Measurements from ENCODE around the gene TENM4. TPM values are rescaled to one million over a fixed set of nuclear protein-coding genes. Genes with fewer than 3 reads are reported as not detected.

Gene TENM4
- total RNA-seq, 2 experiments from 2014 or later: not detected

DNA sequence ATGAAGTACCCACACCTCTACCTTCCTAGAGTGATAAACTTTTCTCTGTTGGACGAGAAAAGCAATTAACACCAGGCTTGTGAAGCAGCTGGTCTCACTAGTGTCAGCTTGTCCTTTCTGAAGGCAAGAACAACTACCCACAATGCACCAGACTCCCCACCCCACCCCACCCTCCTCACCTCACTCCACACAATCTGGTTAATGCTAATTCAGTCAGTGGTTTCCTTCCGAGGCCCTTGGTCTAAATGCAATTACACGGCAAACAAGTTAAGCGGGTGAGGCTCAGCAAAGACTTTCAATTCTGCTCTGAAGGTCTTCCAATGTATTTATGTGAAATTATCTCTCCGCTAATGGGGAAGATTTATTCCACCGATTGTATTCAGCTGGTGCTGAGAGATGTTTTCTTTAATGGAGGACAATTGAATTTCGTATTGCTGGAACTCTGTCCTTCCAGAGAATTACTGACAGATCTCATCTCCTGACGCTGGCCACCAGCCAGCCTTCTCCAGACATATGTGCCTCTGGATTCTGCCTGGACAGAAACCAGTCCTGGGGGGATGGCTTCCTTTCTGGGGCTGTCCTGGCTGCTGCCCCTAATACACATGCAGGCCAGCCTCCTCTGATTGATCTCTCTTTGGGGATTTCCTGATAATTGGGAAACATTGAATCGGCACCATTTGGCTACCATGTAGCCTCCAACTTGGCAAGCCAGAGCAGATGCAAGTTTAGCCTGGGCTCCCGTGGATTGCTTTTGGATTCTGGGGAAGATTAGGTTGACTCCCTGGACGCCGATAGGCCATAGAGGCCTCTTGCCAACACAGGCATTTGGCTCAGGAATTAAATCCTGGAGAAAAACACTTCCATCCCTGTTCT is 700.4 kb downstream of the TENM4 start:
- Mint-ChIP-seq H3K9me3 (no peaks in the 10 kb centered on the region), H3K27me3 (peaks cover 1% of the 10 kb centered on the region), H3K27ac (no peak overlapping the region), H3K4me1 (ENCODE audit: low read depth) (no peaks in the 10 kb centered on the region), H3K36me3 (no peaks in the 10 kb centered on the region), H3K4me3 (no peak overlapping the region)
- intact Hi-C loops (cut with micrococcal nuclease): no loop called here
- ChIA-PET CTCF (no interaction called here), POLR2A (no interaction called here)
- no peak for DNase-seq

DNA sequence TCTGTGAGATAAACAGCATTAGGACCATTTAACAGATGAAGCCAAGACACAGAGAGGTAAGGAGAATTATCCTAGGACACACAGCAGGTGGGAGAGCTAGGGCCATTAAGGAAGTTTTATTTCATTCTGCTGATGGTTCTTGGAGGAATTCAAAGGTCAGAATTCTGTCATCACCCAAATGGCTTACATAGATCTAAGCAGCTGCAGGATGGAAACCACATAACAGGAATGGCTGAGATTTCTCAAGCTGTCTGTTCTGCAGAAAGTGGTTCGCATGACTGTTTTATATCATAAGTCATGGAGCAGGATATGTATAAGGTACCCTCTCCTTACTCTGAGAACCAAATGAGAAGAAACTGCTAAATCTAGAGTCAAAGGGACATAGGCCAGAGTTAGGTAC is 702.9 kb downstream of the TENM4 start:
- no peaks in the 10 kb centered on the region for H3K36me3 Mint-ChIP-seq
- POLR2A ChIA-PET: no interaction called here
- H3K9me3 Mint-ChIP-seq: no peaks in the 10 kb centered on the region
- CTCF ChIA-PET: no interaction called here
- no peak for DNase-seq
- peaks cover 1% of the 10 kb centered on the region for H3K27me3 Mint-ChIP-seq
- H3K4me3 Mint-ChIP-seq: no peak overlapping the region
- H3K4me1 Mint-ChIP-seq (ENCODE audit: low read depth): no peaks in the 10 kb centered on the region
- H3K27ac Mint-ChIP-seq: no peak overlapping the region
- intact Hi-C loops (cut with micrococcal nuclease): no loop called here

DNA sequence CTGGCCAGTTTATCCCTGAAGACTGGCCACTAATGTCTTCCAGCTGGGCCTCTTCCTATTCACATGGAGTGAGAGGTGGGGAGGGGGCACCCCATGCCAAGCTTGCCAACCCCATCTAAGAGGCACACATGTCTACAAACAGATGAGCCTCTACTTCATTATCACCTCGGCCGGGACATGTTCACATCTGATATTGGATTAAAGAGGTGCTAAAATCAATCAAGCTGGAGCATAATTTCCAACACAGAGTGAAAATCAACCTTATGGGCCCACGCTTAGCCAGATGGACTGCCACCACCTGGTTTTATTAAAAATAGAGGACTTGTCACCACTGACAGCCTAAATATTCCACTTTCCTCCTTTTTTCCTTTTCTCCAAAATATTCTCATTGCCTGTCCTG is 703.5 kb downstream of the TENM4 start:
- ChIA-PET CTCF (no interaction called here), POLR2A (no interaction called here)
- no peak overlapping the region for H3K27ac Mint-ChIP-seq
- H3K27me3 Mint-ChIP-seq: peaks cover 1% of the 10 kb centered on the region
- no peaks in the 10 kb centered on the region for H3K4me1 Mint-ChIP-seq (ENCODE audit: low read depth)
- no peaks in the 10 kb centered on the region for H3K36me3 Mint-ChIP-seq
- H3K9me3 Mint-ChIP-seq: no peaks in the 10 kb centered on the region
- no peak for DNase-seq
- intact Hi-C loops (cut with micrococcal nuclease): no loop called here
- H3K4me3 Mint-ChIP-seq: no peak overlapping the region

DNA sequence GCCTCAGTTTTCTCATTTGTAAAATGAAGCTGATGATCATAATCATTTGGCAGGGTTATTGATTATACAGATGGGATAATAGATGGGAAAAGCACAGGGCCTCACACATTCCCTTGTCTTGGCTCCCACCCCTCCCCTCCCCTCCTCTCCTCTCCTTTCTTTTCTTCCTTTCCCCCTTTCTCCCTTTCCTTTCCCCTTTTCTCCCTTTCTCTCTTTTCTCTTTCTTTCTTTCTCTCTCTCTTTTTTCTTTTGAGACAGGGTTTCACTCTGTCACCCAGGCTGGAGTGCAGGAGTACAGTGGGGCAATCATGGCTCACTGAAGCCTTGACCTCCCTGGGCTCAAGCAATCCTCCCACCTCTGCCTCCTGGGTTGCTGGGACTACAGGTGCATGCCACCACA is 705.1 kb downstream of the TENM4 start:
- no peaks in the 10 kb centered on the region for H3K4me1 Mint-ChIP-seq (ENCODE audit: low read depth)
- intact Hi-C loops (cut with micrococcal nuclease): no loop called here
- POLR2A ChIA-PET: no interaction called here
- H3K27me3 Mint-ChIP-seq: peaks cover 1% of the 10 kb centered on the region
- DNase-seq: no peak
- H3K27ac Mint-ChIP-seq: no peak overlapping the region
- H3K9me3 Mint-ChIP-seq: no peaks in the 10 kb centered on the region
- H3K4me3 Mint-ChIP-seq: no peak overlapping the region
- CTCF ChIA-PET: interaction anchor here (0.9 to 1.0 kb wide), 2 partner anchors 20 to 90 kb away, joined by 4 read pairs; no protein-coding TSS in a partner anchor
- H3K36me3 Mint-ChIP-seq: no peaks in the 10 kb centered on the region

DNA sequence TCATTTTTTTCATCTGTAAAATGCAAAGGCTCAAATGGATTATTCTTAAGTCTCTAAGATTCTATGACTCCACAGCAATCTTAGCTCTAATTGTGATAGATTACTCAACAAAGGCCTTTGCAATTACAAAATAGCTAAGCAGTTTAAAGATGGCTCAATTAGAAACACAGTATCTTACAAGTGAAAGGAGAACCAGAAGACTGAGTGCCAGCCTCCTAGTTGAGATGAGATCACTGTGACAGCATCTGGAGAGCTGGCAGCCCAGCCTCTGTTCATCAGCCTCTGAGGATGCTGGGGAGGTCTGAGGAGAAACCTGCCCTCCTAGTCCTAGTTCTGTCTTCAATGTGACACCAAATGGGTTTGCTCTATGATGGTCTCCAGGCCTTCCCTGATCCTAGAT is 707.8 kb downstream of the TENM4 start:
- no peaks in the 10 kb centered on the region for H3K36me3 Mint-ChIP-seq

DNA sequence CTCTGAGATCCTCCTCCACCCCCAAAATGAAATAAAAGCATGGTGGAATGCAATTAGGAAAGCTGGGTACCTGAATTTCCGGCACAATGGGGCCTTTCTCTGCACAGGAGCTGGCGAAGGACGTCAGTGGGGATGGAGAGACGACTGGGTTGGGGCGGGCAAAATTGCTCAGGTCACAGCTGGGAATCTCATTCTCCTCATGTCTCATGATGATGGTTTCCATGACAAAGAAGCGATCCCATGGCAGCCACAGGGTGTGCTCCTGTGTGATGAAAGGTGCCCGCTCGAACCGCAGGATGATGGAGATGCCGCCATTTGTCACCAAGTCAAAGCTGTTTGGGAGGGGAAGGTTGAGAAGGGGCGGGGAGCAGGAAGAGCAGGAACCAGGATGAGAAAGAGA is 708.6 kb downstream of the TENM4 start:
- no peaks in the 10 kb centered on the region for H3K36me3 Mint-ChIP-seq
- H3K4me1 Mint-ChIP-seq (ENCODE audit: low read depth): no peaks in the 10 kb centered on the region
- H3K27ac Mint-ChIP-seq: no peak overlapping the region
- intact Hi-C loops (cut with micrococcal nuclease): no loop called here
- POLR2A ChIA-PET: no interaction called here
- CTCF ChIA-PET: interaction anchor here (1.4 kb wide), 1 partner anchor 87 kb away, joined by 4 read pairs; no protein-coding TSS in a partner anchor
- H3K27me3 Mint-ChIP-seq: peaks cover 7% of the 10 kb centered on the region
- no peaks in the 10 kb centered on the region for H3K9me3 Mint-ChIP-seq
- no peak for DNase-seq
- no peak overlapping the region for H3K4me3 Mint-ChIP-seq

More for the DNA sequence above, 707.8 kb downstream of the TENM4 start:
- H3K27ac Mint-ChIP-seq: no peak overlapping the region
- peaks cover 7% of the 10 kb centered on the region for H3K27me3 Mint-ChIP-seq
- H3K4me3 Mint-ChIP-seq: no peak overlapping the region
- POLR2A ChIA-PET: no interaction called here
- CTCF ChIA-PET: interaction anchor here (1.4 kb wide), 1 partner anchor 88 kb away, joined by 4 read pairs; no protein-coding TSS in a partner anchor
- H3K4me1 Mint-ChIP-seq (ENCODE audit: low read depth): no peaks in the 10 kb centered on the region
- H3K9me3 Mint-ChIP-seq: no peaks in the 10 kb centered on the region
- DNase-seq: no peak
- intact Hi-C loops (cut with micrococcal nuclease): no loop called here

DNA sequence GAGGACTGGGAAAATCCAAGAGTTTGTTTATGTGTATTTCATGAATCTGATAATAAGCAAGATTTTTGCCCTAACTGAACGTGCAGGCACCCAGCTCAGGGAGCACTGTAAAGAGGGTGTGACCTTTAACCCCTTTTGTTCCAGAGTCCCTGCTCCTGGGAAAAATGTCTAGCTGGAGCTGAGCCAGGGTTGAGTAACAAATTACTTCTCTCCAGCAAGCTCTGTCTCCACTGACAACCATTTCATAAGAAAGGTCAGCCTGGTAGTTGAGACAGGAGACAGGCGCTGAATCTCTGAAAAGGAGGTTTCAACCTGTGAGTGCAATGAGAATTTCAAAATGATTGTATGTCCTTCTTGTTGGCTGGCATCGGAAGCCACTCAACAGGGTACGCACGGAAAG is 709.8 kb downstream of the TENM4 start:
- H3K27me3 Mint-ChIP-seq: peaks cover 5% of the 10 kb centered on the region
- no peak overlapping the region for H3K4me3 Mint-ChIP-seq
- H3K36me3 Mint-ChIP-seq: no peaks in the 10 kb centered on the region
- intact Hi-C loops (cut with micrococcal nuclease): no loop called here
- DNase-seq: no peak
- H3K27ac Mint-ChIP-seq: no peak overlapping the region
- H3K4me1 Mint-ChIP-seq (ENCODE audit: low read depth): no peaks in the 10 kb centered on the region
- POLR2A ChIA-PET: no interaction called here
- no peaks in the 10 kb centered on the region for H3K9me3 Mint-ChIP-seq
- CTCF ChIA-PET: interaction anchor here (0.7 kb wide), 1 partner anchor 9 kb away, joined by 3 read pairs; no protein-coding TSS in a partner anchor

DNA sequence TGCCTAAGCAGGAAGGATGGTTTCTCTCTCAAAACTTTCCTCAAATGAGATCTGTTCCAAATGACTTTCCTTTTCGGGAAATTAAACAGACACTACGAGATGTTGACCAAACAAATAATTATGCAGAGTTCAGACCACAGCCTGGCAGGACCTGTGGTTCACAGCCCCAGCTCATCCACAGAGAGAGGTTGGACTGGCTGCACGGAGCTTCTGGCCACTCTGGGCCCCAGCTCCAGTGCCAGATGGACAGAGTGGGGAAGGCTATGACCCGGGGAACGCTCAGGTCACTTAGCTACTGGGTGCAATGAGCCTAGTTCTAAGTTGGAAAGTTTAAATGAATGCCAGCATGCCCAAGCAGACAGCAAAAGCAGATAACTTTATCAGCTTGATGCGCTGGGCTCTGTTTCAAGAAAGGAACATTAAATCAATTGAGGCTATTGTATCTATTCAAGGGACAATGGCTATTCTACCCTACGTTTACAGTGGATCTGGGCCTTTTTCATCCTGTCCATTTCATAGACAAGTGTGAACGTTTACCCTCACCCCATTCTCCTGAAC is 710.5 kb downstream of the TENM4 start:
- H3K27ac Mint-ChIP-seq: no peak overlapping the region
- POLR2A ChIA-PET: no interaction called here
- H3K4me3 Mint-ChIP-seq: no peak overlapping the region
- no peak for DNase-seq
- peaks cover 5% of the 10 kb centered on the region for H3K27me3 Mint-ChIP-seq
- no peaks in the 10 kb centered on the region for H3K9me3 Mint-ChIP-seq
- H3K36me3 Mint-ChIP-seq: no peaks in the 10 kb centered on the region
- CTCF ChIA-PET: interaction anchor here (0.7 kb wide), 1 partner anchor 9 kb away, joined by 3 read pairs; no protein-coding TSS in a partner anchor
- H3K4me1 Mint-ChIP-seq (ENCODE audit: low read depth): no peaks in the 10 kb centered on the region
- intact Hi-C loops (cut with micrococcal nuclease): no loop called here

DNA sequence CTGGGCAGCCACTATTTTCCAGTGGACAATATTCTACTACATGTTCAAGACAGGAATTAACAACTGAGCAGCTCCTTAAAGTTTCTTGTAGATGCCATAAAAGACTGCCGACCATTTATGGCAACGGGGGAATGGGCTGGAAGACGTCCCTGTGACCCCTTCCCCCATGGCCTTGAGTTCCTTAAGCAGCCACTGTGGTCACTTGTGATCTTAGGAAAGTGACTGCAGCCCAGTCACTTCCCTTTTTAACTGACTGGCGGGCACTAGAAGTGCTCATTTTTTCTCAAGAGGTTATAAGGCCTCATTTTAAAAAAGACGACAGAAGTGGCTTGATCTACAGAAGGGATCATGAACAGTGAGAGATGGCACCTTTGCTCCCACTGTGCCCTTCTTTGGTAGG is 713.0 kb downstream of the TENM4 start:
- H3K4me3 Mint-ChIP-seq: no peak overlapping the region
- no peaks in the 10 kb centered on the region for H3K36me3 Mint-ChIP-seq
- ChIA-PET POLR2A (interaction anchor here (0.7 kb wide), 1 partner anchor 12 kb away, joined by 4 read pairs; no protein-coding TSS in a partner anchor), CTCF (no interaction called here)
- no peak for DNase-seq
- no peaks in the 10 kb centered on the region for H3K4me1 Mint-ChIP-seq (ENCODE audit: low read depth)
- H3K27me3 Mint-ChIP-seq: peaks cover 5% of the 10 kb centered on the region
- intact Hi-C loops (cut with micrococcal nuclease): no loop called here
- no peak overlapping the region for H3K27ac Mint-ChIP-seq
- H3K9me3 Mint-ChIP-seq: no peaks in the 10 kb centered on the region

DNA sequence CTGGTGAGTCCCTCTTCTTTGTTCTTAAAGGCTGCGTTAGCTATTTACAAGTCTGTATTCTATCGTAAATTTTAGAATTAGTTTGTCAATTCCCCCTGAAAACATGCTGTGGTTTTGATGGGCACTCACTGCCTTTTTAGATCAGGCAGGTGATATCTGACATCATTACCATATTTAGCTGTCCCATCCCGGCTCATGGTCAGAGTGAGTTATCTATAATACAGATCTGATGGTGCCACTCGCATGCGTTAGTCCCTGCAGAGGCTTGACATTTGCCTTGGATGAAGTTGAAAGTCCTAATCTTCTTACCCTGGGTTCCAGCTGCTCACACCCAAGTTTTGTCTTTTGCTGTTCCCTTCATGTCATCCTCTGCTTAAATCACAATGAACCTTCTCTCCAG is 715.6 kb downstream of the TENM4 start:
- POLR2A ChIA-PET: no interaction called here
- Mint-ChIP-seq H3K4me1 (ENCODE audit: low read depth) (no peaks in the 10 kb centered on the region), H3K9me3 (no peaks in the 10 kb centered on the region), H3K27me3 (peaks cover 5% of the 10 kb centered on the region), H3K36me3 (no peaks in the 10 kb centered on the region), H3K4me3 (no peak overlapping the region), H3K27ac (no peak overlapping the region)
- intact Hi-C loops (cut with micrococcal nuclease): no loop called here
- DNase-seq: no peak
- CTCF ChIA-PET: interaction anchor here (1.7 to 1.8 kb wide), 2 partner anchors 10 to 80 kb away, joined by 7 to 10 read pairs; no protein-coding TSS in a partner anchor

DNA sequence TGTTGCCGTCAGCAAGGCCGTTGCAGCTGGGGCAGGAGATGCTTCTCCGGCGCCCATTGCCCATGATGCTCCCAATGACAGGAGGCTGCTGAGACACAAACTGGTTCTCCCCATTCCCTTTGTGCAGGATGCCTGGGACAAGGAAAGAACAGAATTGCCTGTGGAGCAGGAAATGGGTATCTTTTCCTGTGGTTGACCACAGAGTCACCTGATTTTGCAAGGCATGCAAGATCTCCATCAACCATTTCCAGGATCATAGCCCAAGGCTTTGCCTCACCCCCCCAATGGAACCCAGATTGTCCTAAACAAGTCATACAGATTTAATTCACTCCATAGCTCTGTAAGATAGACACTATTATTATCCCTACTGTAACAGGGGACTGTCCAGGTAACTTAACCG is 718.0 kb downstream of the TENM4 start:
- DNase-seq: no peak
- intact Hi-C loops (cut with micrococcal nuclease): no loop called here
- ChIA-PET POLR2A (no interaction called here), CTCF (interaction anchor here (3.0 kb wide), 1 partner anchor 77 kb away, joined by 22 read pairs; no protein-coding TSS in a partner anchor)
- Mint-ChIP-seq H3K36me3 (no peaks in the 10 kb centered on the region), H3K4me3 (no peak overlapping the region), H3K4me1 (ENCODE audit: low read depth) (no peaks in the 10 kb centered on the region), H3K27me3 (no peaks in the 10 kb centered on the region), H3K9me3 (no peaks in the 10 kb centered on the region), H3K27ac (no peak overlapping the region)

DNA sequence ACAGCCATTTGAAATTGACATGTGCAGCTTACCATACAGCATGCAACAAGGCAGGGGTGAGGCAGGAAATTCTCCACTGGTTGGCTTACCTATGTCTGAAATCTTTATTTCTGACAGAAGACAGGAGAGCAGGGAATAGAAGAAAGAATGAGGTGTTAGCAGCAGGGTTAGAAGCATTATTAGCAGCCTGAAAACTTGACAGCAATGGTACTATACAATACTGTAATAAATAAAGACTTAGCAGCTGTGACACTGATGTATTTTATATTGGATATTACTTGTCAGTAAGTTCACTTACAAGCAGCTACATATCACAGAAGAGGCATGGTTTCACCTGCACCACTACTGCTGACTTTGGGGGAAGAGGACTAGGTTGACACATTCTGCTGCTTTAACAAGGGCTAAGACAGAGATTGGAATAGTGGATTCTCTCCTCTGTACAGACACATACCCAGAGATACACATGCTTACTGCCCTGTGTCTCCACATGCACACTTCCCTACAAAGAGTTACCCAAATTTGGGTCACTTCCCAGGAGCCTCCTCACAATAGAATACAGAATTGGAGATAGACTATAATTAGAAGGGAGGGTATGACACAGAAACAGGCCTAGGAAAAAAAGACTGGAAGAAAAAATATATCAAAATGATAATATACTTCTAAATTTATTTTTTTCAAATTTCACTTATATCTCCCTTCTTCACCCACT is 720.4 kb downstream of the TENM4 start:
- H3K27ac Mint-ChIP-seq: no peak overlapping the region
- H3K4me1 Mint-ChIP-seq (ENCODE audit: low read depth): no peaks in the 10 kb centered on the region
- H3K36me3 Mint-ChIP-seq: no peaks in the 10 kb centered on the region
- ChIA-PET CTCF (interaction anchor here (8.0 kb wide), 1 partner anchor 75 kb away, joined by 167 read pairs; no protein-coding TSS in a partner anchor), POLR2A (no interaction called here)
- intact Hi-C loops (cut with micrococcal nuclease): no loop called here
- no peak overlapping the region for H3K4me3 Mint-ChIP-seq
- no peak for DNase-seq
- H3K27me3 Mint-ChIP-seq: no peaks in the 10 kb centered on the region
- no peaks in the 10 kb centered on the region for H3K9me3 Mint-ChIP-seq
